Ectodermal cell (in vitro differentiated cells): ENCODE measurements around the gene SMC1B.
A peak's percentile ranks its signal among the peaks of the same experiment; 100 is the strongest.

Experiments
- H3K27ac ChIP-seq: 2 replicates; pipeline ENCODE4 v1.7.0; 2013; ENCODE audit warnings: mild to moderate bottlenecking, low read depth, low read length; ENCODE audit not compliant: insufficient read depth, poor library complexity, severe bottlenecking
- H3K27me3 ChIP-seq: 2 replicates; pipeline ENCODE4 v1.7.0; 2013; ENCODE audit warnings: mild to moderate bottlenecking, low read length; ENCODE audit not compliant: insufficient read depth, control insufficient read depth, poor library complexity, severe bottlenecking
- H3K36me3 ChIP-seq: one replicate; pipeline ENCODE4 v1.7.0; 2013; ENCODE audit warnings: low read length; ENCODE audit not compliant: control insufficient read depth, insufficient read depth
- H3K4me1 ChIP-seq: one replicate; pipeline ENCODE4 v1.7.0; 2013; ENCODE audit warnings: low read length; ENCODE audit not compliant: control insufficient read depth, insufficient read depth
- H3K4me3 ChIP-seq: 2 replicates; pipeline ENCODE4 v1.7.0; 2013; ENCODE audit warnings: low read depth, low read length, control low read depth; ENCODE audit not compliant: insufficient read depth
- H3K9me3 ChIP-seq: 2 replicates; pipeline ENCODE4 v1.7.0; 2013; ENCODE audit warnings: mild to moderate bottlenecking, low read length, moderate library complexity; ENCODE audit not compliant: control insufficient read depth
- WGBS, 2 experiments: methylation state at CpG; one replicate each; pipeline ENCODE4 v1.1.7; 2013; ENCODE audit warnings: missing lambda C conversion rate in 2 of 2; 5-methylcytosine and 5-hydroxymethylcytosine counted together

Gene SMC1B

GRCh38 chr22:45323695-45324094, 89.7 kb downstream of the SMC1B start:
- Histone ChIP-seq H3K9me3 (no peaks in the 10 kb centered on the region), H3K4me1 (peaks cover 10% of the 10 kb centered on the region), H3K4me3 (no peak overlapping the region), H3K27me3 (no peaks in the 10 kb centered on the region), H3K36me3 (peaks cover 10% of the 10 kb centered on the region), H3K27ac (no peak overlapping the region)
- 81% methylated on average over 7 of the region's 7 CpGs for WGBS, 2 experiments

GRCh38 chr22:45322873-45323525, 90.4 kb downstream of the SMC1B start:
- Histone ChIP-seq H3K27ac (no peak overlapping the region), H3K36me3 (peaks cover 10% of the 10 kb centered on the region), H3K27me3 (no peaks in the 10 kb centered on the region), H3K9me3 (no peaks in the 10 kb centered on the region), H3K4me3 (no peak overlapping the region), H3K4me1 (peaks cover 16% of the 10 kb centered on the region)
- WGBS, 2 experiments = 97% methylated on average over 24 of the region's 24 CpGs

DNA sequence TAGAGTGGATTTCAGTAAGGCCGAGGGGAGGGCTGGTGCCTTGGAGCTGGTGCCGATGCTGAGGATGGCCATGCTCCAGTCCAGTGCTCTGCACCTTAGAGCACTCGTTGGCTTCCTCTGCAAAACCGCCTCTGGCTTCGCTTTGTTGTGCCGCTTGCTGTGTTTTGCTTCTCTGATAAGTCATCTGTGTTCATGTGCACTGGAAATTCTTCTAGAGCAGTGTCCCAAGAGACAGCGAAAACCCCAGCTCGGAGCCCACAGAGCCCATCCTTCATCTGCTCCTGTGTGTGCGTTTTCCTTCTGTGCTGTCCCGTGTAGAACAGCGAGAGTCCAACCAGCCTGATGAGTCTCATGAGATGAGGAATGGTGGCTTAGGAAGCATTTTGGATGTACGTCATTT, 91.6 kb downstream of the SMC1B start:
- H3K36me3 ChIP-seq = peaks cover 4% of the 10 kb centered on the region

GRCh38 chr22:45320357-45320976, 92.9 kb downstream of the SMC1B start:
- peaks cover 4% of the 10 kb centered on the region for H3K36me3 ChIP-seq
- H3K4me1 ChIP-seq = peaks cover 22% of the 10 kb centered on the region
- no peaks in the 10 kb centered on the region for H3K9me3 ChIP-seq
- no peak overlapping the region for H3K4me3 ChIP-seq
- H3K27ac ChIP-seq = no peak overlapping the region
- 96 to 97% methylated on average over 8 of the region's 9 CpGs for WGBS, 2 experiments
- no peaks in the 10 kb centered on the region for H3K27me3 ChIP-seq

More for the DNA sequence above, 91.6 kb downstream of the SMC1B start:
- Histone ChIP-seq H3K4me3 (no peak overlapping the region), H3K27me3 (no peaks in the 10 kb centered on the region), H3K4me1 (peaks cover 22% of the 10 kb centered on the region), H3K27ac (no peak overlapping the region), H3K9me3 (no peaks in the 10 kb centered on the region)
- WGBS, 2 experiments = 95 to 96% methylated on average over 11 to 12 of the region's 12 CpGs

- Histone ChIP-seq H3K27ac (no peak overlapping the region), H3K4me1 (peaks cover 22% of the 10 kb centered on the region), H3K27me3 (no peaks in the 10 kb centered on the region), H3K36me3 (no peaks in the 10 kb centered on the region), H3K4me3 (no peak overlapping the region), H3K9me3 (no peaks in the 10 kb centered on the region)
- WGBS, 2 experiments = 74 to 79% methylated on average over 5 of the region's 5 CpGs
These were observed 94.1 kb downstream of the SMC1B start for GRCh38 chr22:45319324-45319685.

- H3K9me3 ChIP-seq = no peaks in the 10 kb centered on the region
- H3K4me1 ChIP-seq = peaks cover 25% of the 10 kb centered on the region
- H3K27me3 ChIP-seq = no peaks in the 10 kb centered on the region
- WGBS, 2 experiments = 89 to 94% methylated on average over 12 of the region's 12 CpGs
- peak overlapping the region; percentile 21 for H3K27ac ChIP-seq
- no peaks in the 10 kb centered on the region for H3K36me3 ChIP-seq
- H3K4me3 ChIP-seq = no peak overlapping the region
These were observed 94.7 kb downstream of the SMC1B start for GRCh38 chr22:45318558-45319323.

DNA sequence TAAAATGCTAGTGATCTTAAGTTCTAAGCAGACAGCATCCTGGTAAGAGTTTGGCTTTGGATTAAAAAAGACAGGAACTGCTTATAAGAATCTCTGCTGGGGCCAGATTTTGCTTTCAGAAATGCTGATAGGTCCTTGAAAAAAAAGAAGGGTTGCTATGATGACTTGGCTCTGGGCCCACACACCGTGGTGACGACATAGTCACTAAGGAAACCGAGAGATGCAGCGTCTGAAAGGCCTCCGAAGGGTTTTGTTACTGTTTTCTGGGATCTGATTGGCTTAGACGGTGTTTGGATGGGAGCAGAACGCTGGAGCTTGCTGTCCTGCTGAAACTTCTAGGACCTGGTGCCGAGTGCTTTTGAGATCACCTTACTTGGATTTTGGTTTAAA, 95.2 kb downstream of the SMC1B start:
- Histone ChIP-seq H3K27me3 (no peaks in the 10 kb centered on the region), H3K4me1 (peaks cover 26% of the 10 kb centered on the region), H3K9me3 (no peaks in the 10 kb centered on the region), H3K36me3 (no peaks in the 10 kb centered on the region), H3K4me3 (no peak overlapping the region), H3K27ac (peak overlapping the region; percentile 73)
- 30 to 31% methylated on average over 8 of the region's 8 CpGs for WGBS, 2 experiments

GRCh38 chr22:45317551-45318167, 95.7 kb downstream of the SMC1B start:
- WGBS, 2 experiments = 81 to 85% methylated on average over 19 of the region's 19 CpGs
- Histone ChIP-seq H3K36me3 (no peaks in the 10 kb centered on the region), H3K9me3 (no peaks in the 10 kb centered on the region), H3K27me3 (no peaks in the 10 kb centered on the region), H3K4me3 (no peak overlapping the region), H3K4me1 (peaks cover 26% of the 10 kb centered on the region), H3K27ac (peak overlapping the region; percentile 73)

GRCh38 chr22:45316796-45317526, 96.4 kb downstream of the SMC1B start:
- Histone ChIP-seq H3K36me3 (no peaks in the 10 kb centered on the region), H3K9me3 (no peaks in the 10 kb centered on the region), H3K4me1 (peaks cover 26% of the 10 kb centered on the region), H3K27ac (no peak overlapping the region), H3K4me3 (no peak overlapping the region), H3K27me3 (no peaks in the 10 kb centered on the region)
- WGBS, 2 experiments = 88 to 89% methylated on average over 9 of the region's 9 CpGs
